GM23338 (cell line): ENCODE results near the gene ZNF514.

ENCODE experiments used
- CTCF ChIP-seq, 2 experiments: fragments of 200-600 bp in 1 of 2; sonication (generic) in 1 of 2; conservative IDR thresholded peaks; 2 replicates each; pipeline versions ENCODE4 v1.5.1 to v1.6.1; 2016 to 2017; ENCODE audit warnings: antibody characterized with exemption in 2 of 2, low read depth in 2 of 2, mild to moderate bottlenecking in 2 of 2, moderate library complexity in 1 of 2
- ETS1 ChIP-seq: IDR thresholded peaks from 2 replicates; pipeline ENCODE4 v1.6.1; 2016; ENCODE audit warnings: antibody characterized with exemption
- EZH2 ChIP-seq: fragments of 200-600 bp; sonication (generic); IDR thresholded peaks from one replicate; pipeline ENCODE4 v1.8.0; 2017; ENCODE audit warnings: antibody characterized with exemption, mild to moderate bottlenecking, low read depth; ENCODE audit not compliant: unreplicated experiment
- EZH2phosphoT487 ChIP-seq: fragments of 200-600 bp; sonication (generic); IDR thresholded peaks from one replicate; pipeline ENCODE4 v1.8.1; 2018; ENCODE audit warnings: antibody characterized with exemption; ENCODE audit not compliant: unreplicated experiment
- JUNB ChIP-seq: IDR thresholded peaks from one replicate; pipeline ENCODE4 v1.6.1; 2016; ENCODE audit warnings: antibody characterized with exemption; ENCODE audit not compliant: unreplicated experiment
- POLR2AphosphoS5 ChIP-seq: IDR thresholded peaks from 2 replicates; pipeline ENCODE4 v1.6.1; 2016; ENCODE audit warnings: antibody characterized with exemption, low read depth
- REST ChIP-seq: IDR thresholded peaks from one replicate; pipeline ENCODE4 v1.6.1; 2018; ENCODE audit warnings: antibody characterized with exemption; ENCODE audit not compliant: unreplicated experiment
- ZNF114 ChIP-seq: fragments of 250-450 bp; sonication (Bioruptor Pico); IDR thresholded peaks from 2 replicates; pipeline ENCODE4 v1.5.0; 2020; ENCODE audit warnings: mild to moderate bottlenecking, moderate library complexity
- ZNF462 ChIP-seq: fragments of 250-450 bp; sonication (Bioruptor Pico); IDR thresholded peaks from 2 replicates; pipeline ENCODE4 v1.5.0; 2020; ENCODE audit warnings: mild to moderate bottlenecking, moderate library complexity

GRCh38 chr2:95166065-95166763, 6.6 kb upstream of the ZNF514 start:
- TF ChIP-seq CTCF (conservative IDR thresholded peaks at IDR 0.05; ENCODE audit: low read depth in 2 of 2) (no peak), REST (no peak), EZH2phosphoT487 (no peak), EZH2 (no peak), ZNF462 (CRISPR knock-in tag) (no peak), ETS1 (no peak), ZNF114 (CRISPR knock-in tag) (no peak), POLR2AphosphoS5 (no peak), JUNB (no peak)
